GM23248 (cell line): Measurements from ENCODE around the gene ERN1.

Experiments used
- EZH2 ChIP-seq: fragments of 200-600 bp; sonication (generic); IDR thresholded peaks from 2 replicates; pipeline ENCODE4 v1.6.1; 2018; ENCODE audit warnings: antibody characterized with exemption, mild to moderate bottlenecking; ENCODE audit not compliant: insufficient read depth, poor library complexity, severe bottlenecking
- EZH2phosphoT487 ChIP-seq: fragments of 200-600 bp; sonication (generic); IDR thresholded peaks from 2 replicates; pipeline ENCODE4 v1.6.1; 2018; ENCODE audit warnings: antibody characterized with exemption, moderate library complexity, mild to moderate bottlenecking, low read depth; ENCODE audit not compliant: insufficient read depth

DNA sequence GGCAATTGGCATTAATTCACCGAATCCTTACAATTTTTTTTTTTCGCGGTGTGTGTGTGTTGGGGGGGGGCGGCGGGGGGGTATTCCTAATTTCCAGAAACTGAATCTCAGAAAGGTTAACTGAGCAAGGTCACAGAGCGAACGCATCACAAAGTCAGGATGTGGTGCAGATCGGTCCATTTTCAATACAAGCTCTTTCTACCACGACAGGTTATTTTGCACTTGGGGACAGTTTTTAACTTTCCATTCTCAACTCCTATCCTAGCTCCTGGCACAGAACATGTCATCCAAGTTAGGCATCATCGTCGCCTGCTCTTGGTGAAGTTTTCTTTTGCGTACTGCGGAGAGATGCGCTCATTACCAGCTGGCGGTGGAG, 15.4 kb upstream of the ERN1 start:
- TF ChIP-seq EZH2 (no peak), EZH2phosphoT487 (no peak)
